T-helper 9 cell (primary cell): Measurements from ENCODE around the gene SPIN2B.

Experiments
- DNase-seq: peaks from one replicate; pipeline ENCODE4 v3.0.0-alpha.2; 2020

SPIN2B gene

GRCh38 chrX:57070185-57070984 is 51.0 kb downstream of the SPIN2B start:
- DNase-seq: no peak
